DMS 273 (cell line): ENCODE data around the gene CBARP.

Experiments used
- DNase-seq: peaks from one replicate; lab custom pipeline; 2025; ENCODE audit not compliant: unreplicated experiment; lab: John Stamatoyannopoulos, UW

The CBARP gene

DNA sequence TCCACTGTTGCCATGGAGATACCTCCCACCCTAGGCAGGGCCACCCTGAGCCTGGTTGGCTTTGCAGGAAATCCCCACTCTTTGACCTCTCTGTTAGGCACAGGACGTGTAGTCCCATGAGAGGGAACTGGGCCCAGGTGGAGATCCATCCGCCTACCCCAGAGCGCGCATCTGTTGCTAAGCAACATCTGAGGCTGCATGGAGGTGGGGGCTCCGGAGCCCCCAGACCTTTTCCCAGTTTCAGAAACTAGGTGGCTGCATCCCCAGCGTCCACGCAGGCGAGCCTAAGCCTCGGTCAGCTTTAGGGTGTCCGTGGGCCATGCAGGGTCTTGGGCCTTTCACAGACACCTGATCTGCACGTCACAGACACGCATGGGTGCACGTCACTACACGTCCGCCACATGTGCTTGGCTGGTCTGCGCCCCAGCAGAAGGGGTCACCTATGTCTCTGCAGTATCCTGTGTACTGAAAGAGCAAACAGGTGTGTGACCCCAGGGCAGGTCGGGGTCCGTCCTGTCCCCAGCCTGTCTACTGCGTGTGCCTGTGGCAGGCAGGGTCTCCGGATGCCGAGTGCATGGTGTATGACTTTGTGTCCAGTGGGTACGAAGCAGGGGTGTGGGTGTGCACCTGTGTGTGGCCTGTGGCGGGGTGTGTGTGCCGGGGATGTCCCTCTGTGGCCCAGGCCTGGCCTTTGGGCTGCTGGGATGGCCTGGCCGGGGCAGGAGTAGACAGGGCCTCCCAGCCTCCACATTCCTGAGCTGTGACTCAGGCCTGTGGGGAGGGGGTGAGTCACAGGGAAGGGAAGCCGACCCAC, 27.2 kb upstream of the CBARP start:
- DNase-seq: peak; percentile 60

DNA sequence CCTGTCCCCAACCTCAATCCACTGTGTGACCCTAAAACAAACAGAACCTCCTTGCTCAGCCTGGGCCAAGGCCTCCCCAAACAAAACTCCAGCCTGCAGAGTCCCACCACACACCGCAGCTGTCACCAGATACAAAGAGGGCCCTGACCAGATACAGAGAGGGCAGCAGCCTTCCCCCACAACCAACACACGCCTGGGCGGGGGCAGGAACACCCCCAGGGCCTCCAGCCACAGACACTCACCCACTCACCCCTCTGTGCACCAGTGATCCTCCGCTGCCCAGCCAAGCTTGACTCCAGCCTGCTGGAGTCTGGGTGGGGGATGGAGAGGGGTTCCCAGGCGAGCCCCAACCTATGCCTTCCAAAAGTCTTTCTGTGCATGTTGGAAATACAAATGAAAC, 25.4 kb upstream of the CBARP start:
- no peak for DNase-seq

DNA sequence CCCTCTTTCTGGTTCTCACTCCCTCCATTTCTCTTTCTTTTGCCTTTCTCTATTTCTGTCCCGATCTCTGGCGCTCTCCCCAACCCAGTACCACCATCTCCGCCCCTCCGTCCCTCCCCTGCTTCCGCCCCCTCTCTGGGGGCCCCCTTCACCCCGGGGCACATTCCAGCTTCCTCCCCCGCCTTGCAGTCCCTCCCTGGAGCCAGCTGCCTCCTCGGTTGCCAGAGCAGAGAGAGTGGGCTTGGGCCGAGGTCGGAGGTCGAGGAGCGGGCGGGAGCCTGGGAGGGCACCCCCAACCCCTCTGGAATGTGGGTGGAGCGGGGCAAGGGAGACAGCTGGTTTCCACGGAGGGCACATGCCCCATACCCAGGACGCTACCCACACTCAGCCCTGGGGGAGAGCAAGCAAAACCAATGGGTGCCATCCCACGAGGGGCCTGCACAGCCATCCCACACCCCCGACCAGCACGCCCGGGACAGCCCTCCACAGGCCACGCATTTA, 24.9 kb upstream of the CBARP start:
- DNase-seq: no peak

DNA sequence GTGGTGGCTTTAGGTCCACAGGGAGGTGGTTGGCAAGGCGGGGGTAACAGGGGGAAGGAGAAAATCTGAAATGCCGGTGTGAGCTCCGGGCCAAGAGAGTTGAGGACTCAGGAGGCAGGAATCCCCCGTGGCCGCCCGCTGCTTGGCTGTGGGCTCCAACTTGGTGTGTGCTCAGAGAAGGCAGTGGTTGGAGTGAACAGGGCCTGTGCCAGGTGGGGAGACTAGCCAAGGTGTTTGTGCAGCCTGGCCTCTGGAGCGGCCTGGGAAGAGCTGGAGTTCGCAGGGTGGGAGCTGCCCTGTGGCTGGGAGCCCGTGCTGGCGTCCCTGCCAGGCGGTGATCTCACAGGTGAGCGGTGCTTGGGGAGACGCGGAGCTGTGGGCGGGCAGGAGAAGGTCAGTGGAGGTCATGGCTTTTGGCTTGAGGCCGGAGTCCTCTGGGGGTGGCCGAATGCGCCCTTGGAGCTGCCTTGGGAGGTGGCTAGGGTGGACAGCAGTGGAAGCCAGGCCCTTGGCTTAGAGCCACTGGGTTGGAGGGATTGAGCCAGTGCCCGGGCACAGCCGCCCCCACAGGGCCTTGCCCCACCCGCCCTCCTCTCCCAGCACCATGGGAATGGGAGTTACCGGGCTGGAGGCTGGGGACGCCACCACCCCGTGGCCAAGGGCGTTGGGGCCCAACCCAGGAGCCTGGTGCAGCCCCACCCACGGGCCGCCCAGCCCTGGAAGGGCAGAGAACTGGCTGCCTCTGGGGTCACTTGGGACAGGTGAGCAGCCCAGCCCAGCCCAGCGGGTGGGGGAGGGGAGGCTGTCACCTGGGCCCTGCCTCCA, 24.2 kb upstream of the CBARP start:
- DNase-seq: peak; percentile 71

DNA sequence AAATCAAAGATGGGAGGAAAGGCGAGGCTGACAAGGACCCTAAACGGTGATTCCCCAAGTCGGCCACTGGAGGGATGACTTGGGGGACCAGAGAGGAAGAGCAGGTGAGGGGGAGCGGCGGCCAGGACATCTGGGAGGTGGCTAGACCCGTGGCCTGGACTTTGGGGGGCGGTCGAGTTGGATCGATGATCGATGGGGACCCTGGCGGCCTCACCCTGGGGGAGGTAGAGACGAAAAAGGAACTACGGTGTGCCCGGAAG, 23.7 kb upstream of the CBARP start:
- DNase-seq: no peak

DNA sequence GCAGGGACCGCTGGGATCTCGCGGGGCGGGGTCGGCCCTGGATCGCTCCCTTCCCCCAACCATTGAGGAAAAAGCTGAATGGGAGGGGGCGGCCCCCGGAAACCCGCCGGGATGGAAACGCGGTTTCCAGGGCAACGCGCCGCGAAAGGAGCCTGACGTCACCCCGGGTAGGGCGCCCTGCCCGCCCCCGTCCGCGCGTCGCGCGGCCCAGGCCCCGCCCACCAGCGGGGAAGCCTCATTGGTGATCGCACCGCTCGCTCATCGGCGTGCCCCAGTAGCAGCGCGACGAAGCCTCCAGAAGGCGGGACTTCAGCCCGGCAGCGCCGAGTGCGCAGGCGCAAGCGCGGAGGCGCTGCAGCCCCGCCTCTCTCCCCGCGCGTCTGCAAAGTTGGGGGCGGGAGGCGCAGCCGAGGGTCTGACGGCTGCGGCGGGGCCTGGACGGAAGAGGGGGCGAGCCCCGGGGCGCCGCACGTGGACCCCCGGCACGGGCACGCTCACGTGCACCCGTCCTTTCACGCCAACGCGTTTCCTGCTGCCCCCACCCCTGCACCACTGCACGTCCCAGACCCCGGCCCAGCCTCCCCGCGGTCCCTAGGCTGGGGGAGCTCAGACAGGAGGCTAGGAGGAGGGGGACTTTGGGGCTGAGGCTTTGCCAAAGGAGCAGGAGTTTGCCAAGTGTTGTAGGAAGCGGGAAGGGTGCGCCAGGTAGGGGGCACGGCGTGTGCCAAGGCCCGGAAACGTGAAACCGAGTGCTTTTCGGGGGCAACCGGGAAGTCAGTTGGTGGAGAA, 23.1 kb upstream of the CBARP start:
- DNase-seq: peak; percentile 99

DNA sequence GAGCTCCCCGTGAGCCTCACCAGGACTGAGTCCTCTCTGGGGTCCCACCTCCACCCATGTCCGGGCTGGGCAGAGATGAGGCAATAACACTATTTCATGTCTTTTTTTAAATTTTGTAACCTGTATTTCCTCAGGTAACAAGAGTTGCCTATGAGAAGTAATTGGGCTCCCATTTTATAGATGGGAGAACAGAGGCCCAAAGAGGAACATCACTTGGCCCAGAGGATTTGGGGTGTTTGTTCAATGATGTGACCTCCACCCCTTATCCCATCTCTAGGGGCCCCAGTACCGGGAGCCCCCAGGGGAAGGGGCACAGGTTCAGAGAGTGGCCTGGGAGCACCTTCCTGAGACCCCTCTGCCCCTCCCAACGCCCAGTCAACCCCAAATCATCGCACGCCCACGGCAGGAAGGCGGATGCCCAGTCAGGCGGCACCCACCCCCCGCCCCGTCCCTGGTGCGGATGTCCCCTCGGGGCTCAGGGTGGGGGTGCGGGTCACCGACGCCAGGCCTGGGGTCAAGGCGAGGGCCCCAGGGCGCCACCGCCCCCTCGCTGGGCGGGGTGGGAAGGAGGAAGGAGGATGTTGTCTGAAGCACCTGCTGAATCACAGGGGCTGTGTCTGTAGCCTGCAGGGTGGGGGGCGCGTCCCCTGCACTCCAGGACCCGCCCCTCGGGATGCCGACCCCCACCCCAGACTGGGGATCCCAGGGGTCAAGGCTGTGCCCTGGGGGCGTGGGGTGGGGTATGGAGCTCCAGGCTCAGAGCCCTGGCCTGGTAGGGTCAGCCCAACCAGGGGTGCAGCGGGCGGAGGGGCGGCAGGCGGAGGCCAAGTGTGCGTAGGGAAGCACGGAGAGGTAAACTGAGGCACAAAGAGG, 22.3 kb upstream of the CBARP start:
- DNase-seq: no peak

DNA sequence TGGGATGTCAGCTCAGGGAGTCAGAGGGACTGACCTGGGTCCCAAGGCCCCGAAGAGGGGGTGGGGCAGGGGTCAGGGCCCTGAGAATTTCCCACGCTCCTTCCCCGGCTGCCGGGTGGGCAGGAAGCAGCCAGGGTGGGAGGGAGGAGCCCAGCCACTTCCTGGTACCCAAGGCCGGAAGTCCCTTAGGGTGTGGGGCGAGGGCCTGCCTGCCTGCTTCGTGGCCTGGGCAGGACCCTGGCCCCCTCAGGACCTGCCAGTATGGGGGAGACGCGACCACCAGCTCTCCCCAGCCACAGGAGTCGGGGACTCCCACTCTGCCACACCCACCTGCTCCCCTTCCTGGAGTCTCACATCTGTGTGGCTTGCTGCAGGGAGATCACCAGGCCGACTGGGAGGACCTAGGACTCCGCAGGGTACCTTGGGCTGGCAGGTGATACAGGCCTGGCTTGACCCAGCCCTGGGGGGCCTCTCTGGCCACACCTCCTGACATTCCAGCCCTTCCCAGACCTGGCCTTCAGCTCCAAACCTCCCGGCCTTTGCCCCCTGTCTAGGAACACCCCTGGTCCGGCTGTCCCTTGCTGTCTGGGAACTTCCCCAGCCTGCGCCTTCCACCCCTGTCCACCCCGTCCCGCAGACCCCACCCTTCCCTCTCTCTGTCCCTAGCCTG, 21.5 kb upstream of the CBARP start:
- peak; percentile 56 for DNase-seq

DNA sequence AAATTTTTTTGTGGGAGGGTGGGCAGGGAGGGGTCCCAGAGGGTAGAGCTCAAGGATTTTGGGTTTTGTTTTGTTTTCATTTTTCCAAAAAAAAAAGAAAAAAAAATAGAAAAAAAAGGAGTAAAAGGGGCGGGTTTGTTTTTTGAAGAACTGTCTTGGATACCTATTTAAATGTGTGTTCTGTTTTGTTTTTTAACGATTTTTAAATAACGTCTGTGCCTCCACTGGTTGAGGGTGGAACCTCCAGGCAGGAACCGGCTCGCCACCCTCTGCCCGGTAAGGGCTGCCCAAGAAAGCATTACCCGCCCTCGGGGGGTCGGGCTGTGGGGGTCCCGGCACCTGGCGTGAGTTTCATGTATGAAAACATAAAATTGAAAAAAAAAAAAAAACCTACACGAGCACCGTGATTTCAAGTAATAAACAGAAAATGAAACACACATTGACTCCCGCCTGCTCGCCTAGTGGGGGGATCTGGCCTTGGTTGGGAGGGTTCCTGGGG, 21.0 kb upstream of the CBARP start:
- no peak for DNase-seq

DNA sequence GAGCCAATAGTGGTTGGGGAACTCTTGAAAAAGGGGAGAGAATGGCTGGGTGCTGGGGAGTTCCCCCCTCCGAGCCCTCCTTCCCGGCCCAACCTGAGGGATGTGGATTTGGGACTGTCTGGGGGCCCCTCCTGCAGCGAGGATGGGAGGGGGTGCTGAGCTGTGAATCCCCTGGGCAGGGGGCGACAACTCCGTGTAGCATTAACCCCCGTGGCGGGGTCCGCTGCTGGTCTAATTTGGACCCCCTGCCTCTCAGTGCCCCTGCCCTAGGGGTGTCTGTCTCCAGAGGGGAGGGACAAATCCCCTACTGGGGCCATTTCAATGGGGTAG, 20.3 kb upstream of the CBARP start:
- no peak for DNase-seq

DNA sequence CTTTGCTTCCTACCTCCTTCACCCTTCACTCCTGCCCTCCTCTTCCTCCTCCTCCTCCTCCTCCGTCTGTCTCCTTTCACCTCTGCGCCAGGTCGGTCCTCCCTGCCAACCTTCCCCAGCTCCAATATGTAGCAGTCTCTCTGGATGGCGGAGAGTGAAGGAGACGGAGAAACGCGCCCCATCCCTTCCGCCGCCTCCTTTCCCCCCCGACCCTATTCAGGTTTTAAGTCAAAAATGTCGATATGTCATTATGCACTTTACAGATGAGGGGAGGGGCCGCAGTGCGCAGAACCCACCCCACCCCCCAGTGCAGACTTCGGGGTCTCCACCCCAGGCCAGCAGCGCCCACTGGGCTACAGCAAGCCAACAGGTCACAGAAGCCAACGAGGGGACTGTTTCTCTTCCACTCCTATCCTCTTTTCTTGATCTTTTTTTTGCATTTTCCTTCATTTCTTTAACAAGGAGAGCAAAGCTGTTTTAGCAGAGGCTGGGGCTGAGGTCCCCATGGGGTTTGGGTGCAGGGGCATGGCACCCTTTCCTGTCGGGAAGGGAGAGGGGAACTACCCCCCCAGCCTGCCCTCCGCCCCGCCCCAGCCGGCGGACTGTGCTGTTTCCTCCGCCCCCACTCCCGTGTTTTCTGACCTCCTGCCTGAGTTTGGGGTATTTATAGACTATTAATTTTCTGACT, 19.8 kb upstream of the CBARP start:
- DNase-seq: no peak

DNA sequence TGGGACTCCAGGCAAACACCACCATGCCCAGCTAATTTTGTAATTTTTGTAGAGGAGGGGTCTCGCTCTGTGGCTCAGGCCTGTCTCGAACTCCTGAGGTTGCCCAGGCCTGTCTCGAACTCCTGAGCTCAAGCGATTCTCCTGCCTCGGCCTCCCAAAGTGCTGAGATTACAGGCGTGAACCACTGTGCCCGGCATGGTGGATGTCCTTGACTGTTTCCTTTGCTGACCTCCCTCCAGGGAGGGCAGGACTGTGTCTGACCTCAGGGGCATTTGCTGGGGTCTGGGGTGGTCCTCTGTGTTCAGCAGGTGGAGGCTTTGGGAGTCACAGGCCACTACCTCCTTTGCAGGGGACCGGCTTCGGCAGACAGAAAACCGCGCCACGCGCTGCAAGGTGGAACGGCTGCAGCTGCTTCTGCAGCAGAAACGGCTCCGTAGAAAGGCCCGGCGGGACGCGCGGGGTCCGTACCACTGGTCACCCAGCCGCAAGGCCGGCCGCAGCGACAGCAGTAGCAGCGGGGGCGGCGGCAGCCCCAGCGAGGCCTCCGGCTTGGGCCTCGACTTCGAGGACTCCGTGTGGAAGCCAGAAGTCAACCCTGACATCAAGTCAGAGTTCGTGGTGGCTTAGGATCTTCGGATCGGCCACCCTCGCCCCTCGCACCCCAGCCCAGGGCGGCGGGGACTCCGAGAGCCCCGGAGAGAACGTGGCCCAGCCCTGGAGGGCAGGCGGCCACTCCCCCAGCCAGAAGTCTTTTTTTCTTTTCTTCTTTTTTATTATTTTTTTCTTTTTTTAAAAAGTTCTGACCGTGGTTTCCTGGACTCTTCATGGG, 19.1 kb upstream of the CBARP start:
- no peak for DNase-seq

DNA sequence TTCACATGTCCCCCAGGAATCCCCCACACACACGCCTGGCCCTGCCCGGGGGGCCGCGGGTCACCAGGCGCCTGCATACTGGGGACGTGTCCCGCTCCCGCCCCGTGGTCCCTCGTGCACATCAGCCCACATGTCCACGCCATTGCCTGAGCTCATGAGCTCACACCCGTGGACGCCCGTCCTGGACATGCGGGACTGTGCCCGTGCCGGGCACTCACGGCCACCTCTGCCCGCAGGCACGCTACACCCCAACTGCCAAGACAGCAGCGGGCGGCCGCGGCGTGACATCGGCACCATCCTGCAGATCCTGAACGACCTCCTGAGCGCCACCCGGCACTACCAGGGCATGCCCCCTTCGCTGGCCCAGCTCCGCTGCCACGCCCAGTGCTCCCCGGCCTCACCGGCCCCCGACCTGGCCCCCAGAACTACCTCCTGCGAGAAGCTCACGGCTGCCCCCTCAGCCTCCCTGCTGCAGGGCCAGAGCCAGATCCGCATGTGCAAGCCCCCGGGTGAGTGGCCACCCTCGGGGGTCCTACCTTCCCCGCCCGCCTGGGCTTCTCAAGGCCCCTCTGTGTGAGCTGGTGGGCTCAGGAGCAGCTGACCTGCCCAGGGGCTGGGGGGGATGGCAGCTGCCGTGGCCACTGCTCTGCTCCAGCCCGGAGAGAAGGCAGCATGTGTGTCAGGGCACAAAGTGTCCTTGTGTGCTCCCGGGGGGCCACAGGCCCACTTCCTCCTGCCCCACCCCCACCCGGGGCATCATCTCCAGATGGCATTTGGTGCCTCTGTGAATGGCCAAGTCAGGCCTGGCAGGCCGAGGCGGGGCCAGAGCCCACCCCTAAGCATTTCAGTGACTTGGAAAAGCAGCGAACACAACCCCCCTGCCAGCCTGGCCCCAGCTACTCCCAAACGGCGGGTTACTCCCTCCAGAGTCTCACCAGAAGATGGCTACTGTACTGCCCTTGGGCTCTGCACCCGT, 17.7 kb upstream of the CBARP start:
- DNase-seq: no peak

DNA sequence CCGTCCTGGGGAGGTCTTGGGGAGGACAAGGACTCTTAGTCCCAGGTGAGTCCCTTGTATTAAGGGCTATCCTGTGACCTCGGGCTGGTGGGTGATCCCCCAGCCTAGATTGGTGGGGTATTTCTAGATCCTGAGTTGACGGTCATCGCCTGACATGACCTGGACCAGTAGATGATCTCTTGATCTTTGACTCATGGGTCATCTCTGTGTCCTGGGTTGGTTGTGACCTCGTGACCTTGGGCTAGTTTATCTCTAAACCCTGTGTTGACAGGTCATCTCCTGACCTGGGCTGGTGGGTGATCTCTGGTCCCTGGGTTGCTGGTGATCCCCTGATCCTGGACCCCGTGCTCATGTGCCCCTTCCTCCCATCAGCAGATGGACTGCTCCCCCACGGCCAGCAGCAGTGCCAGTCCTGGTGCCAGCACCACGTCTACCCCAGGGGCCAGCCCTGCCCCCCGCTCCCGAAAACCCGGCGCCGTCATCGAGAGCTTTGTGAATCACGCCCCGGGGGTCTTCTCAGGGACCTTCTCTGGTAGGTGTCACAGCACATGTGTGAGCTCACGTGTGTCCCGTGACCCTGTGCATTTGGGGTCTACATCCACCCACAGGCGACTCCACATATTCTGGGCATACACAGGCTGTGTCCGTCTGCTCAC, 16.9 kb upstream of the CBARP start:
- no peak for DNase-seq

DNA sequence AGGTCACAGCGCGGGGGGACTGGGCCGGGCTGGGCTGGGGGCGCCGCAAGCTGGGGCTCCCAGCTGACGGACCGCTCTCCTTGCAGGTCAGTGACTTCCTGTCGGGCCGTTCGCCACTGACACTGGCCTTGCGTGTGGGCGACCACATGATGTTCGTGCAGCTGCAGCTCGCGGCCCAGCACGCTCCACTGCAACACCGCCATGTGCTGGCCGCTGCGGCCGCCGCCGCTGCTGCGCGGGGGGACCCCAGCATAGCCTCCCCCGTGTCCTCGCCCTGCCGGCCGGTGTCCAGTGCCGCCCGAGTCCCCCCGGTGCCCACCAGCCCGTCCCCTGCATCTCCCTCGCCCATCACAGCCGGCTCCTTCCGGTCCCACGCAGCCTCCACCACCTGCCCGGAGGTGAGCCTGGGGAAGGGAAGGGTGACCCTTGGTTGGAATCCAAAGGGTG, 16.3 kb upstream of the CBARP start:
- DNase-seq: no peak

DNA sequence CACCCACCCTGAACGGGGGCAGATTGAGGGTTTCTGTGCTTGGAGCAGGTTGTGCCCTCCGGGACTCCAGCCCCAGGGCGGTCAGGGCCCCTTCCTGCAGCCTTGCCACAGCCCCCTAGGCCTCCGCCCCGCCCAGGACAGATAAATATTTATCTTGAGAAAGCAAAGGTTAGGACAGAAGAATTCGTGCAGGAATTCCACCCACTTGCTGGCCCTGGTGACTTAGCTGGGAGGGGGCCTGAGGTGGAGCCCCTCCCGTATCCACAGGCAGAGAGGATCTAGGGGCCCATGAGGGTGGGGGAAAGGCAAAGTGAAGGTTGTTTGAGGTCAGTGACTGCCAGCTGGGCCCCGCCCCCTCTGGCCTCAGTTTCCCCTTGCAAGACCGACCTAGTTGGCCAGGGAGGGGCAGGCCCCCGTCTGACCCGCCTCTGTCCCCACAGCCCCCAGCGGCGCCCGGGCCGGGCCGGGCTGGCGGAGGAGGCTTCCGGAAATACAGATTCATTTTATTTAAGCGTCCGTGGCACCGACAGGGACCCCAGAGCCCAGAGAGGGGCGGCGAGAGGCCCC, 15.8 kb upstream of the CBARP start:
- DNase-seq: no peak
